Testis (tissue), 3 donors: Measurements from ENCODE around the gene SUSD2. TPM values are rescaled to one million over a fixed set of nuclear protein-coding genes. Genes with fewer than 3 reads are reported as not detected.
"Not testable (repeated sequence)": the region's sequence is repeated elsewhere in the genome, so short reads cannot be mapped to it uniquely, and the experiment has no call there.

ENCODE experiments used
- DNase-seq: peaks from one replicate; pipeline ENCODE4 v3.0.0-alpha.2; 2019
- H3K27ac ChIP-seq, 2 donors: fragments of 200-600 bp; sonication (generic); one replicate each; pipeline ENCODE4 v1.5.1; 2019
- H3K27me3 ChIP-seq: fragments of 200-600 bp; sonication (generic); one replicate; pipeline ENCODE4 v1.5.1; 2019
- H3K36me3 ChIP-seq: fragments of 200-600 bp; sonication (generic); one replicate; pipeline ENCODE4 v1.5.1; 2017; ENCODE audit warnings: low read depth; ENCODE audit errors: missing control alignments
- H3K4me1 ChIP-seq: fragments of 200-600 bp; sonication (generic); one replicate; pipeline ENCODE4 v1.5.1; 2019
- H3K4me3 ChIP-seq, 2 donors: fragments of 200-600 bp; sonication (generic); one replicate each; pipeline ENCODE4 v1.5.1; 2017 to 2019
- H3K9me3 ChIP-seq: fragments of 200-600 bp; sonication (generic); one replicate; pipeline ENCODE4 v1.5.1; 2017
- CTCF ChIP-seq, 3 experiments: fragments of 450-650 bp in 2 of 3; fragments of 200-600 bp in 1 of 3; sonication (generic) in 1 of 3; IDR thresholded peaks; one replicate each; pipeline ENCODE4 v1.5.1; 2016 to 2019; ENCODE audit warnings: antibody characterized with exemption in 3 of 3, mild to moderate bottlenecking in 2 of 3, moderate library complexity in 1 of 3
- POLR2A ChIP-seq: fragments of 450-650 bp; IDR thresholded peaks from one replicate; pipeline ENCODE4 v1.6.1; 2017; ENCODE audit warnings: antibody characterized with exemption, mild to moderate bottlenecking, moderate library complexity
- WGBS, 2 donors: methylation state at CpG; one replicate each; pipeline ENCODE4 v1.1.5; 2018; 5-methylcytosine and 5-hydroxymethylcytosine counted together
- intact Hi-C: fragments of 100-400 bp; cut with DNase I; formaldehyde crosslinking; loops from one replicate; pipeline ENCODE4 v1.15.1; 2023; ENCODE audit warnings: low total_unique reads
- polyA plus RNA-seq: library from polyadenylated mRNA; stranded (reverse); fragments of 350-450 nt; fragmentation: Illumina TruSeq; extraction: RNeasy Lipid Tissue Mini Kit (QIAGEN cat#74804); gene quantifications from one replicate; pipeline ENCODE4 v1.2.3, GENCODE V29; 2014; ENCODE audit warnings: low read depth, low replicate concordance; ENCODE audit not compliant: insufficient read depth
- total RNA-seq, 2 donors: library from RNA; depleted of rRNA; stranded (reverse); fragments of >200 nt; gene quantifications; one replicate each; pipeline ENCODE4 v1.2.3, GENCODE V29; 2016

Gene SUSD2
- total and polyA plus RNA-seq, 3 donors from 2014 or later, result 5.3 to 11.9 (median 5.7) TPM

- Histone ChIP-seq H3K9me3 (no peaks in the 10 kb centered on the region), H3K4me3 (no peak overlapping the region), H3K27me3 (no peaks in the 10 kb centered on the region), H3K36me3 (no peaks in the 10 kb centered on the region), H3K27ac (no peak overlapping the region), H3K4me1 (peaks cover 11% of the 10 kb centered on the region)
- 93 to 100% methylated on average over 1 to 5 of the region's 5 CpGs for WGBS, 2 donors
- no peak for DNase-seq
- TF ChIP-seq POLR2A (no peak), CTCF (IDR thresholded peaks at IDR 0.05) (no peak)
- intact Hi-C loops, result no loop called here
Measured at GRCh38 chr22:24191893-24192292, 10.6 kb downstream of the SUSD2 start.

- 91 to 92% methylated on average over 6 of the region's 6 CpGs for WGBS, 2 donors
- no peaks in the 10 kb centered on the region for H3K36me3 ChIP-seq
- no peaks in the 10 kb centered on the region for H3K9me3 ChIP-seq
- intact Hi-C loops, result no loop called here
- DNase-seq, result no peak
- TF ChIP-seq POLR2A (no peak), CTCF (IDR thresholded peaks at IDR 0.05) (no peak)
- H3K27me3 ChIP-seq, result no peaks in the 10 kb centered on the region
- no peak overlapping the region for H3K4me3 ChIP-seq
- no peak overlapping the region for H3K27ac ChIP-seq
- no peaks in the 10 kb centered on the region for H3K4me1 ChIP-seq
Measured at GRCh38 chr22:24198682-24199052, 17.4 kb downstream of the SUSD2 start.

- H3K4me1 ChIP-seq, result no peaks in the 10 kb centered on the region
- WGBS, 2 donors, result 79 to 84% methylated on average over 7 of the region's 7 CpGs
- no peak overlapping the region for H3K27ac ChIP-seq
- no peaks in the 10 kb centered on the region for H3K27me3 ChIP-seq
- no peak for DNase-seq
- H3K36me3 ChIP-seq, result no peaks in the 10 kb centered on the region
- no peak overlapping the region for H3K4me3 ChIP-seq
- H3K9me3 ChIP-seq, result no peaks in the 10 kb centered on the region
- intact Hi-C loops, result no loop called here
- TF ChIP-seq POLR2A, result no peak
- no peak for TF ChIP-seq CTCF (IDR thresholded peaks at IDR 0.05)
Measured at GRCh38 chr22:24200619-24201212, 19.4 kb downstream of the SUSD2 start.

GRCh38 chr22:24201681-24202614 is 20.7 kb downstream of the SUSD2 start:
- H3K27ac ChIP-seq, result no peak overlapping the region
- no peaks in the 10 kb centered on the region for H3K27me3 ChIP-seq
- H3K4me1 ChIP-seq, result peaks cover 7% of the 10 kb centered on the region
- TF ChIP-seq CTCF (IDR thresholded peaks at IDR 0.05), result no peak
- H3K4me3 ChIP-seq, result no peak overlapping the region
- intact Hi-C loops, result no loop called here
- H3K36me3 ChIP-seq, result no peaks in the 10 kb centered on the region
- no peak for DNase-seq
- WGBS, 2 donors, result 92 to 95% methylated on average over 26 of the region's 26 CpGs
- H3K9me3 ChIP-seq, result no peaks in the 10 kb centered on the region

GRCh38 chr22:24203856-24204255 is 22.6 kb downstream of the SUSD2 start:
- H3K9me3 ChIP-seq, H3K4me3 ChIP-seq, DNase-seq, H3K27ac ChIP-seq, intact Hi-C loops, H3K27me3 ChIP-seq, H3K36me3 ChIP-seq: not testable (repeated sequence)
- 88 to 89% methylated on average over 5 of the region's 5 CpGs for WGBS, 2 donors
- peaks cover 24% of the 10 kb centered on the region for H3K4me1 ChIP-seq
